DOHH2 (cell line): Measurements from ENCODE around the gene ABCD4.

Experiments
- H3F3A ChIP-seq: fragments of 200-600 bp; sonication (generic), shearing (Covaris generic); 2 replicates; pipeline ENCODE4 v1.6.0; 2016; ENCODE audit warnings: antibody characterized with exemption, mild to moderate bottlenecking; ENCODE audit not compliant: control insufficient read depth, insufficient read depth
- H3K27ac ChIP-seq: fragments of 200-600 bp; sonication (generic); 2 replicates; pipeline ENCODE4 v1.5.1; 2014; ENCODE audit warnings: low read depth, mild to moderate bottlenecking, low read length, moderate library complexity
- H3K27me3 ChIP-seq: fragments of 200-600 bp; sonication (generic); 2 replicates; pipeline ENCODE4 v1.6.1; 2014; ENCODE audit warnings: mild to moderate bottlenecking, low read length, mixed read lengths; ENCODE audit not compliant: control insufficient read depth
- H3K36me3 ChIP-seq: fragments of 200-600 bp; sonication (generic); 2 replicates; pipeline ENCODE4 v1.6.1; 2014; ENCODE audit warnings: mild to moderate bottlenecking, low read length, moderate library complexity, mixed read lengths; ENCODE audit not compliant: control insufficient read depth
- H3K4me1 ChIP-seq: fragments of 200-600 bp; sonication (generic); 2 replicates; pipeline ENCODE4 v1.6.1; 2014; ENCODE audit warnings: mild to moderate bottlenecking, low read length, mixed read lengths; ENCODE audit not compliant: control insufficient read depth
- H3K4me2 ChIP-seq: fragments of 200-600 bp; sonication (generic); 2 replicates; pipeline ENCODE4 v1.6.0; 2014; ENCODE audit warnings: mild to moderate bottlenecking, low read length, moderate library complexity
- H3K4me3 ChIP-seq: fragments of 200-600 bp; sonication (generic); 2 replicates; pipeline ENCODE4 v1.5.1; 2014; ENCODE audit warnings: mild to moderate bottlenecking, low read length, mixed read lengths
- H3K79me2 ChIP-seq: fragments of 200-600 bp; sonication (generic); 2 replicates; pipeline ENCODE4 v1.6.1; 2014; ENCODE audit warnings: mild to moderate bottlenecking, low read length, mixed read lengths; ENCODE audit not compliant: control insufficient read depth
- H3K9me2 ChIP-seq: fragments of 200-600 bp; sonication (generic); replicated peaks from 2 replicates; pipeline ENCODE4 v1.6.1; 2014; ENCODE audit warnings: mild to moderate bottlenecking, low read length, mixed read lengths; ENCODE audit not compliant: control insufficient read depth
- H3K9me3 ChIP-seq: fragments of 200-600 bp; sonication (generic); 2 replicates; pipeline ENCODE4 v1.6.1; 2014; ENCODE audit warnings: antibody characterized with exemption, low read length, mixed read lengths; ENCODE audit not compliant: control insufficient read depth, insufficient read depth
- H4K20me1 ChIP-seq: fragments of 200-600 bp; sonication (generic); 2 replicates; pipeline ENCODE4 v1.6.0; 2014; ENCODE audit warnings: low read depth, mild to moderate bottlenecking, antibody characterized with exemption, low read length, moderate library complexity; ENCODE audit not compliant: control insufficient read depth, insufficient read depth
- CTCF ChIP-seq: fragments of 200-600 bp; sonication (generic); IDR thresholded peaks from one replicate; pipeline ENCODE4 v1.5.1; 2014; ENCODE audit warnings: antibody characterized with exemption, mild to moderate bottlenecking, low read depth, low read length; ENCODE audit not compliant: poor library complexity, severe bottlenecking
- EZH2phosphoT487 ChIP-seq: fragments of 200-600 bp; sonication (generic); IDR thresholded peaks from 2 replicates; pipeline ENCODE4 v1.6.1; 2017; ENCODE audit warnings: borderline replicate concordance, mild to moderate bottlenecking, antibody characterized with exemption, low read length, moderate library complexity, mixed read lengths

The ABCD4 gene

GRCh38 chr14:74261288-74261687 lies 41.4 kb downstream of the ABCD4 start:
- no peaks in the 10 kb centered on the region for H3K36me3 ChIP-seq
- peaks cover 15% of the 10 kb centered on the region for H3K4me1 ChIP-seq
- no peaks in the 10 kb centered on the region for H3K79me2 ChIP-seq
- peaks cover 24% of the 10 kb centered on the region for H3K27me3 ChIP-seq
- H3K4me2 ChIP-seq, result no peak overlapping the region
- no peak overlapping the region for H3K27ac ChIP-seq
- no peak for TF ChIP-seq CTCF
- no peak for TF ChIP-seq EZH2phosphoT487
- no peak overlapping the region for H3K4me3 ChIP-seq
- no peaks in the 10 kb centered on the region for H3K9me2 ChIP-seq
- H4K20me1 ChIP-seq, result no peaks in the 10 kb centered on the region
- no peaks in the 10 kb centered on the region for H3F3A ChIP-seq
- H3K9me3 ChIP-seq, result no peaks in the 10 kb centered on the region

DNA sequence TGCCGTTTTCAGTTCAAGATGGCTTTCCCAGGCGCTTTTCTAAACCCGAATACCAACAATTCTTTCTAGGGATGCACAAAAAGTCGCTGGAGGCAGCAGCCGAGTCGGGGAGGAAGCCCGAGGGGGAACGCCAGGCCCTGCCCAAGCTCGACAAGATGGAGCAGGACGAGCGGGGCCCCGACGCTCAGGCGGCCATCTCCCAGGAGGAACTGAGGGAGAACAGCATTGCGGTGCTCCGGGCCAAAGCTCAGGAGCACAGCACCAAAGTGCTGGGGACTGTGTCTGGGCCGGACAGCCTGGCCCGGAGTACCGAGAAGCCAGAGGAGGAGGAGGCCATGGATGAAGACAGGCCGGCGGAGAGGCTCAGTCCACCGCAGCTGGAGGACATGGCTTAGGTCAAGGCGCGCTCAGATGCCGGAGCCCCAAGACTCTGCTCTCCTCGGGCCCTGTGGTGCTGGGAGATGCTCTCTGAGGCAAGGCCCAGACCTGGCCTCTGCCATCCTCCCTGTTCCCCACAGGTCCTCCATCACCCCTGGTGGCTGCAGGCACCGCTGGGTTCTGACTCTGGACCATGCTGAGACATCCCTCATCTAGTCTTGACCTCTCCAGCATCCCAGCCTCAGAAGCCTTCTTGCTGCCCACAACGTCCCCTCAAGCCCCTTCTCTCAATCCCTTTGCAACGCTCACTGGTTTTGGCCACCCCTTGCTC lies 42.1 kb downstream of the ABCD4 start:
- Histone ChIP-seq H3K79me2 (no peaks in the 10 kb centered on the region), H3K27ac (no peak overlapping the region), H3K9me3 (no peaks in the 10 kb centered on the region), H3F3A (no peaks in the 10 kb centered on the region), H3K4me2 (no peak overlapping the region), H3K36me3 (no peaks in the 10 kb centered on the region), H3K27me3 (peaks cover 22% of the 10 kb centered on the region), H3K4me1 (peaks cover 15% of the 10 kb centered on the region), H3K4me3 (no peak overlapping the region), H4K20me1 (no peaks in the 10 kb centered on the region), H3K9me2 (no peaks in the 10 kb centered on the region)
- TF ChIP-seq EZH2phosphoT487, result no peak
- TF ChIP-seq CTCF, result no peak

DNA sequence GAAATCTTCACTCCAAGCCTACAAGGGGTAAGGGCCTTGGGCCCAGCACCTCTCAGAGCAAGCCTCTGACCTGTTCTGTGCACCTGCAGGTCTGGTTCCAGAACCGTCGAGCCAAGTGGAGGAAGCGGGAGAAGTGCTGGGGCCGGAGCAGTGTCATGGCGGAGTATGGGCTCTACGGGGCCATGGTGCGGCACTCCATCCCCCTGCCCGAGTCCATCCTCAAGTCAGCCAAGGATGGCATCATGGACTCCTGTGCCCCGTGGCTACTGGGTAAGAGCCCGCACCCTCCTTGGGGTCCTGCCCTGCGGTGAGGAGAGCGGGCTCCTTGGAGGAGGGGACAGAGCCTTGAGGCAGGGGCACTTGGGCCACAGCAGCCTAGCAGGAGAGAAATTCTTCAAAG lies 43.2 kb downstream of the ABCD4 start:
- H3K9me3 ChIP-seq, result no peaks in the 10 kb centered on the region
- no peaks in the 10 kb centered on the region for H4K20me1 ChIP-seq
- no peaks in the 10 kb centered on the region for H3K36me3 ChIP-seq
- no peaks in the 10 kb centered on the region for H3K9me2 ChIP-seq
- H3K4me2 ChIP-seq, result no peak overlapping the region
- no peaks in the 10 kb centered on the region for H3F3A ChIP-seq
- H3K27me3 ChIP-seq, result peaks cover 19% of the 10 kb centered on the region
- H3K27ac ChIP-seq, result no peak overlapping the region
- no peak for TF ChIP-seq EZH2phosphoT487
- TF ChIP-seq CTCF, result no peak
- no peak overlapping the region for H3K4me3 ChIP-seq
- H3K4me1 ChIP-seq, result peaks cover 15% of the 10 kb centered on the region
- H3K79me2 ChIP-seq, result no peaks in the 10 kb centered on the region
